Activated gamma-delta T cell treated with anti-CD3 and anti-CD28 coated beads, Interleukin-2, amount 50 U/mL, for 16 hours (primary cell): ENCODE results near the gene CELA2A.

Source experiments
- DNase-seq: peaks from one replicate; pipeline ENCODE4 v3.0.0-alpha.2; 2020; ENCODE audit warnings: low read depth

Gene CELA2A

GRCh38 chr1:15456313-15456954 lies at the start of gene CELA2A:
Gene CELA2A, plus strand, starts transcription at chr1:15456732. Its CDS starts 22 bp downstream, at chr1:15456754.
- DNase-seq = no peak

GRCh38 chr1:15407580-15407979 lies 49.0 kb upstream of the CELA2A start:
- DNase-seq = no peak

DNA sequence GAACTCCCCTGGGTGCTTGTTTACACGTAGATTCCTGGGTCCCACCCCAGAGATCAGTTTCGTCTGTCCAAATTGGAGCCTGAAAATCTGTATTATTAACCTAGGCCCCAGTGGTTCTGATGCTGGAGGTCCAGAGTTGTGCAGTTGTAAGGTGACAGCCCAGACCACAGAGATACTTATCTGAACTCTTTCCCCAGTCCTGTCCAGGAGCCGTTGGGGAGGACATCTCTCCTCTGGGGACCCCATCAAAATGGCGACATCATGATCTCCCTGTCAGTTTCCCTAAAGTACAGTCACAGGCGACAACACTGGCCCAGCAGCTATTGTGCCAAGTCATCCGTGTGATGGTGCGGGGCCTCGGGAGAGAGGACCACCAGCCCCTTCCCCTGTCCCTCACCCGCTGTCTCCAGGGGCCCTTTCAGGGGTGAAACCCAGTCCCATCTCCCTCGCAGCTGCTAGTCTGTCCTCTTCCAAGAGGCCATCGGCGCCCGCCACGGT lies 47.6 kb upstream of the CELA2A start:
- DNase-seq = no peak

DNA sequence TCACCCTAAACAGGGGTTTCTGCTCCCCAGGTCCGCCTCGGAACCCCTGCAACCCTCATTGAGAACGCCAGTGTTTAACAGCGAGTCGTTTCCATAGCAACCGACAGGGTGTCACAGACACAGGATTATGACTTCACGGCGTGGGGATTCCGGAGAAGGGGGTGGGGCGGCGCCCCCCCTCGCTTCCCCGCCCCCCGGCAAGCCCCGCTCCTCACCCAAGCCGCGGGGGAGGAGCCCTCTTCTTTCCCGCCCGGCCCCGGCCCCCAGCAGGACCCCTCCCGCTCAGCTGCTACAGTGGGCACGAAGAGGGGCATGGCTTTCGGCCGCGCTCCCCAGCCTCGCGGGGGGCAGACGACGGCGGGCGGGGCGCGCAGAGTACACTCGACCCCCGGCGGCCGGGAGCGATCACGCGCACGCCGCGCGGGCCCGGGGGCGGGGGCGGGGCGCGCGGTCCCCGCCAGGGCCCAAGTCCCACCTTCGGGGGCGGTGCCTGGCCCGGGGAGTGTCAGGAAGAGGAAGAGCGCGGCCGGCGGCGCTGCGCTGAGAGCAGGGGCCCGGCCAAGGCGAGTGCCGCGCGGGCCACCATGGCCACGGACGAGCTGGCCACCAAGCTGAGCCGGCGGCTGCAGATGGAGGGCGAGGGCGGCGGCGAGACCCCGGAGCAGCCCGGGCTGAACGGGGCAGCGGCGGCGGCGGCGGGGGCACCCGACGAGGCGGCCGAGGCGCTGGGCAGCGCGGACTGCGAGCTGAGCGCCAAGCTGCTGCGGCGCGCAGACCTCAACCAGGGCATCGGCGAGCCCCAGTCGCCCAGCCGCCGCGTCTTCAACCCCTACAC lies 46.9 kb upstream of the CELA2A start, which contains the start of gene EFHD2:
TSS of gene EFHD2 (plus strand) at position 501 of the 835 bp plus-strand sequence. CDS start at position 585, 84 bp downstream.
- peak; percentile 78 for DNase-seq

GRCh38 chr1:15410223-15410883 lies 46.2 kb upstream of the CELA2A start:
- no peak for DNase-seq

GRCh38 chr1:15410884-15411245 lies 45.7 kb upstream of the CELA2A start:
- no peak for DNase-seq

- DNase-seq = peak; percentile 43
These were observed 44.9 kb upstream of the CELA2A start for GRCh38 chr1:15411593-15412137.

DNA sequence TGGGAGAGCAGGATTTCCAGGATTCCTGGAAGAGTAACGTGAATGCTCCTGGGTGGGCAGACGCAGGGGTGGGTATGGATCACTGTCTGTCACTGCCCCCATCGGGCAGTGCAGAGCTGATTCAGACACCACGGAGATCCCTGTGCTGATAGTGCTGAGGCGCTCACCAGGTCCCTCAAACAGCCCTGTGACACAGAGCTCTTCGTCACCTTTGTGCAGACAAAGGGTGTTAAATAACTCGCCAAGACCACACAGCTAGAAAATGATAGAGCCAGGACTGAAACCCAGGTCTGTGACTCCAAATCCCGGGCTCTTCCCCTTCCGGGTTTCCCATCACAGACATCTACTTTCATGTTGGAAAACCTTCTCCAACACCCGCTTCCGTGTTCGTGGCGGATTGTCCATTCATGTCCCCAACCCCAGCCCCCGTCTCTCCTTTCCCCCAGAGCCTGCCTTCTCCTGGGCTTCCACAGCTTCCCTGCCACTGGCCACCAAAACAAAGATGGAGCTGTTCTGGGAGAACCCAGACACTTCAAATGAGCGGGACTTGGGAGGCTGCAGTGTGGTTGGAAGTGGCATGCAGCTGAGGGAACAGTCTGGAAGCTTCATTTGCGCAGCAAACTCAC lies 44.2 kb upstream of the CELA2A start:
- DNase-seq = peak; percentile 39

DNA sequence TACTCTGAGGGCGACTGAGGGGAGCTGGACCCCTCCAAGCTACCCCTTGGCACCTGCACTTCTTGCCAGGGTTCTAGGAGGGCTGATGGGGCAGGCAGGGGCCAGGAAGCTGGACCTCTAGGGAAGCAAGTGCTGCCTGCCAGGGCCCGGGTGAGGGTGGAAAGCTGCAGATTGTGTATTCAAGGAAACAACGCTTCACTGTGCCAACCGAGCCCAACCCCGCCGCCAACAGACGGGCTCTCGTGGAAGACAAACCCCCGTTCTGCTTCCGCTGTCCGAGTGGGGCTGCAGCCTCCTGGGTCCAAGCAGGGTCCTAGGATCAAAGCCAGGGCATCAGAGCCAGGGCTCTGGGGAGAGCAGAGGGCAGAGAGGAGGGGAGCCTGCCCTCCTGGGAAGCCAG lies 43.7 kb upstream of the CELA2A start:
- DNase-seq = no peak

DNA sequence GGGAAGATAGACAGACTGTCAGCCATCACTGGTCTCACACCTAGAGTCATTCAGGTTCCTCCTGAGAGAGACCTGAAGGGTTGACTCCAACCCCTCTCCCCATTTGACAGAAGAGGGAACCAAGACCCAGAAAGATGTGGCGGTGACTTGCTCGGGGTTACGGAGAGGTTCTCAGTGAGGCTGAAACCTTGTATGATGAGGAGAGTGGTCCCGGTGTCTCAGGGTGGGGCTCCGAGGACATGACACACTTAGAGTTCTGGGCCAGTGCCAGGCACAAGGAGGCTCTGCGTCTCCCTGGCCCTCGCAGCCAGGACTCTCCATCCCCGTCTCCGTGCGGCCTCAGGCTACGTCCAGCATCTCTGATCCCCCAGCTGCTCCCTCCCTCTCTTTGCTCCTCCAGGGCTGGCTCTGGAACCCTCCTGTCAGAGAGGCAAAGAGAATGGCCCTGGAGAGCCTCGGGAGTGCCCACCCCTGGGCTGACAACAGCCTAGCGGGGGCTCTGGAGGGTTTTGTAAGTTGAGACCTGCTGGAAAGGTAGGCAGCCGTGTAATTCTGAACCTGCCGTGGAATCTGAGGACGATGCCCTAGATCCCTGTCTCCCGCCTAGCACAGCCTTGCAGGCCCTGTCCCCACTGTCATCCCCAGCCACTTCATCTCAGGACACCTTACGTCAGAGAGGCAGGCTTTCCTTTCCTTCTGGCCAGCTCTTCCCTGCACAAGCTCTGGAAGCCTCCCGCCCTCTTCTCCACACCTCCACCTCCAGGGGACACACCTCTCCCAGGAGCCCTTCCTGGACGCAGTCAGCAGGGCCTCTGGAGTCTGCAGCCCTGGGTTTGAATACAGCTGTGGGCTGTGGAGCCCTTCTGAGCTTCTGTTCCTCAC lies 42.7 kb upstream of the CELA2A start:
- DNase-seq = no peak

GRCh38 chr1:15414445-15414983 lies 42.0 kb upstream of the CELA2A start:
- no peak for DNase-seq

GRCh38 chr1:15417059-15417934 lies 39.2 kb upstream of the CELA2A start:
- DNase-seq = peak; percentile 55

- DNase-seq = no peak
These were observed 37.6 kb upstream of the CELA2A start for GRCh38 chr1:15418806-15419515.

DNA sequence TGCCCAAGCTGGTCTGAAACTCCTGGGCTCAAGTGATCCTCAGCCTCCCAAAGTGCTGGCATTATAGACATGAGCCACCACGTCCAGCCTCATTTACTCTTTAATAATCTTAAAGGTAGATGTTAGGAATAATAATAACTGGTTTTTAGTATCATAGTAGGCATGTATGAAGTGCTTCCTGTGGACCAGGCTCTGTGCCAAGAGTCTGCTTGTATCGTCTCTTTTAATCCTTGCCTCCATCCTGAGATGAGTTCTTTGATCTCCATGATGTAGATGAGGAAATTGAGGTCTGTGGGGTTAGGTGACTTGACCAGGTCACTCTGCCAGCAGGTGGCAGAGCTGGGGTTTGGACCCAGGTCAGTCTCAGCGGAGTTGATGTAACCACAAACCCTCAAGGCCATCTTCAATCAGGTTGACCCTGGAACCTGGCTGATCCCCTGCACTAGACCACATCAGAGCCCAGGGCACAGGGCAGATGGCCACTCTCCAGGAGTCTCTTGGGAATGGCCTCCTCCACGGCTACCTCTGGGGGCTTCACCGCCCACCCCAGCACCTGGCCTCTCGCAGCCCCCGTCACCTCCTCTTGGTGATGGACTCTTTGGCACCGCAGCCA lies 35.6 kb upstream of the CELA2A start:
- no peak for DNase-seq

- no peak for DNase-seq
These were observed 33.7 kb upstream of the CELA2A start for GRCh38 chr1:15422871-15423270.

DNA sequence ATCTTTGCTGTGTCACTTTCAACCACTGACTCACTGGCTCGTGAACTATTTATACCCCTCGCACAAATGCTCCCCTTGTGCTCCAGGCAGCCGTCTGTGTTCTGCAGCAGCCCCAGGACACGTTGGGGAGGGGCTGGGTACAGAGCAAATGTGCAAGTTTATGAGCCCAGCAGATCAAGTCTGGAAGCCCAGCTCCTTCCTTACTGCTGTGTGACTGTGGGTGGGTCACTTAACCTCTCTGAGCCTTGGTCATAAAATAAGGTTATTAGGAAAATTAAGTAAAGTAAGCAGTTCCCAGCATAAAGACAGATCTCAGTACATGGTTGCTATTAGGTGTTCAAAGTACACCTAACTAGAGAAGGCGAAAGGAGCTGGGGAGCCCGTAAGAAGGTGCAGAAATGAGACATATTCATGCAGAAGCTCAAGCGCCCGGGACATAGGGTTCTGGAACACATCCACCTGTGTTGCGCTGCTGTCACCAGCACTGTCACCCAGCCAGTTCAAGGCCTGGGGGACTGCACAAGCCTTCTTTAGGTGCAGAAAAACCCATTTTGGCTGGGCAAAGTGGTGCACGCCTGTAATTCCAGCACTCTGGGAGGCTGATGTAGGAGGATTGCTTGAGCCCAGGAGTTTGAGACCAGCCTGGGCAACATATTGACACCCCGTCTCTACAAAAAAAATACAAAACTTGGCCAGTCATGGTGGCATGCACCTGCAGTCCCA lies 33.0 kb upstream of the CELA2A start:
- DNase-seq = no peak

DNA sequence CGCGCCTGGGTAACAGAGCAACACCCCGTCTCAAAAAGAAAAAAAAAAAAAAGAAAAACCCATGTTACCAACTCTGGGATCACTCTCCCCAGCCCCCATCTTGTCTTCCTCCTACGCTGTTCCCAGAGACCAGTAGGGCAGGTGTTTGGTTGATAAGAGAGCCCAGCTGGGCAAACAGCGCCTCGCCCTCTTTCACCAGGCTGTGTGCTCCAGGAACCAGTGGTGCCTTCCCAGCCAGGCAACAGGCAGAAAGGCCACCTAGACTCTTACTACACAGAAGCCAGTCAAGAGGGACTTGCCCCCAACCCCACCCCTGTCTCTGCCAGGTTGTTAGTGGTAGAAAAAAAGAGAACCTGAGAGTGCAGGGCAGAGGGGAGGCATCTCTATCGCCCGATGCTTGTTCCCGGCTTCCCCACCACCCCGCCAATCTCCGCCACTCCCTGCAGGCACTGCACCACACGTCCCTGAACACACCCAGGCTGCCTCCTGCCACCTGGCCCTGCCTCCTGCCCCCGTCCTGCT lies 32.3 kb upstream of the CELA2A start:
- DNase-seq = no peak

- no peak for DNase-seq
These were observed 31.6 kb upstream of the CELA2A start for GRCh38 chr1:15424981-15425380.
